Right lobe of liver (tissue), 4 donors: Measurements from ENCODE around the gene HYDIN.

Source experiments
- CTCF ChIP-seq, 4 donors: fragments of 200-600 bp in 3 of 4; fragments of 450-650 bp in 1 of 4; IDR thresholded peaks; one replicate each; pipeline versions ENCODE4 v1.5.1 to v1.8.0; 2016 to 2022; ENCODE audit warnings: antibody characterized with exemption in 4 of 4, mild to moderate bottlenecking in 2 of 4
- POLR2A ChIP-seq: fragments of 450-650 bp; IDR thresholded peaks from one replicate; pipeline ENCODE4 v1.6.1; 2017; ENCODE audit warnings: antibody characterized with exemption, mild to moderate bottlenecking
- donor health status: DM: no; HTN: no; CAD: no.
- donor health status: DM: no; HTN: no; CAD: no.
- donor health status: DM: no; HTN: yes; CAD: no.

GRCh38 chr16:70796301-70796700 lies 434.2 kb downstream of the HYDIN start:
- TF ChIP-seq CTCF (IDR thresholded peaks at IDR 0.05) (no peak), POLR2A (no peak)
